ENCODE data around the gene BAG5.

DNA sequence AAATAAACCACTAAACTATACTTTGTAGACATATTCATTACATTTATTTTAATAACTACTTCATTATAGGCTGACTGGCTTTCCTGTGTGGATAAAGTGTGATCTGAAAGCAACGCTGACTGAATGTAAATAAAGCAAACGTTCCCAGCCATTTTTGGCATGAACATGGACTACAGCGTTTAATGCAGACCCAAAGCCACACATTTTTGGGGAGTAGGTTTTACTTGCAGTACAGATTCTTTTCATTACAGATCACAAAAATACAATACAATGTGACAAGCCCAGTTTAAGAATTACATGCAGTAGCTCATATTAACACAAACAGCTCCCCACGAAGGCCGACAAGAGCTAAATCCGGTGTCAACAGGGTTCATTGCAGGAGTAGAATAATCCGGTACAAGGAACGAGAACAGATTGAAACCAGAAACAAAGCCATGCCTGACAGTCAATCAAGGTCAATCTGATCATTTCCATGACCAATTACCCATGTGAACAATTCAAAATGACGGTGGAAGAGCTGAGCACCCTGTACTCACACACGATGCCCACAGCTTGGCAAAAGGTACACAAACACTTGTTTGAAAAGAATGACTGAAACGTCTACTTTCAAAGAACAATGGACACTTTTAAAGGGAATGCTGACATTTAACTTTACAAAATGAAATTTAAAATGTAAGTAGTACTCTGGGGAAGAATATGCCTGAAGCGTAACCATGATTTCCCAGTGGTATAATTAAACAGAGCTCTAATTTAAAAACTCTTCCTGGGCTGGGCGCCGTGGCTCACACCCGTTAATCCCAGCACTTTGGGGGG is 5.3 kb downstream of the BAG5 start:
- TF ChIP-seq CTCF (IDR thresholded peaks at IDR 0.05) (no peak), POLR2A (IDR thresholded peaks at IDR 0.05) (no peak)

Measured in heart left ventricle (tissue), 13 donors.